NT2/D1 (cell line): ENCODE results near the gene CAPN13.

ENCODE experiments used
- SUZ12 ChIP-seq: IDR thresholded peaks from 2 replicates; pipeline ENCODE4 v1.6.1; 2011; ENCODE audit not compliant: insufficient read length, insufficient read depth; ENCODE audit errors: extremely low read depth
- YY1 ChIP-seq: IDR thresholded peaks from 2 replicates; pipeline ENCODE4 v1.6.1; 2011; ENCODE audit not compliant: insufficient read length, insufficient read depth
- ZNF274 ChIP-seq: IDR thresholded peaks from 2 replicates; pipeline ENCODE4 v1.6.1; 2011; ENCODE audit warnings: mild to moderate bottlenecking, low read depth, low read length

GRCh38 chr2:30744823-30745222 lies 62.4 kb downstream of the CAPN13 start:
- TF ChIP-seq YY1 (no peak), ZNF274 (no peak), SUZ12 (no peak)
